ENCODE results near the gene MT4.

- TF ChIP-seq EZH2 (IDR thresholded peaks at IDR 0.05; ENCODE audit: low read depth) (no peak), CTCF (conservative IDR thresholded peaks at IDR 0.05) (no peak)
These were observed 46.4 kb upstream of the MT4 start for GRCh38 chr16:56518425-56518824.
